GM19025 (cell line): Measurements from ENCODE around the gene TPSB2.
"Not testable (repeated sequence)": the region's sequence is repeated elsewhere in the genome, so short reads cannot be mapped to it uniquely, and the experiment has no call there.

ENCODE experiments used
- ATAC-seq: cut with Tn5 transposase; IDR thresholded peaks from one replicate; pipeline ENCODE4 v1.9.1; 2021; ENCODE audit warnings: mild to moderate bottlenecking, low read depth, moderate library complexity; ENCODE audit not compliant: unreplicated experiment

TPSB2 gene

DNA sequence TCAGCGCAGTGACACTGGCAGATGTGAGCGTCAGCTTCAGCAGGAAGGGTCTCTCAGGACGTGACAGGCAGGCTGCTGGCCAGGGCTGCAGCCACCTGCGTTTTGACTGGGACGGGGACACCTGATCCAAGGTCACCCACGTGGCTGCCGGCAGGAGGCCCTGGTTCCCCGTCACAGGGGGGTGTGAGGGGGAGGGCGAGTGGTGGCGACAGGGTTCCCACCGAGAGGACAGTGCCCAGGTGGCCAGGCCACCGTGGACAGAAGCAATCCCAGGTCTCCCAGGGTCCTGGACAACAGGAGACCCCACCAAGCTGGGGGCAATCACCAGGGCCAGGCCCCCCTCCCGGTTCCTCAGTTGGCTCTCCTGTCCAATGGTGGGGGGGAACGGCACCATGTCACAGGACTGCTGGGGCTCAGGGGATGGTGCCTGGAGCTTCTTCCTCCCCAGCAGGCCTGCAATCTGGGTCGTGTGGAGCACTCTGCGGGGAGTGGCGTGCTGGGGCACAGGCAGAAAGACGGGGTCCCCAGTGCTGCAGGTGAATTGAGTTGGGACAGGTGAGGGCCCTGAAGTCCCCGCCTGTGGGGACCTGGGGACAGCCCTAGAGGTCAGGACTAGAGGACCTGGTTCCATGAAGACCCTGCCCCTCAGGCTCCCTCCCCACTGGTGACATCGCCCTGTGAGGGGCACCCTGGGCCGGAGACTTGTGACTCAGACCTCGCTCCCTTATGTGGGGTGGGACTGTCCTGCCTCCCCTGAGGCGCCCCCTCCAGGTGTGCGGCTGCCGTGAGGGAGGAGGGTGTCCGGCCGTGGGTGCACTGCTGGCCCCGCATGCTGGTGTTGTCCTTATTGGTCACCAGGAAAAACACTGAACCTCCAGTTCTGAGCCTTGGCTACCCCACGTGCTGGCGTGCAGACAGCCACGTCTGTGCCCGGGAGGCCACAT, 14.2 kb upstream of the TPSB2 start:
- not testable (repeated sequence) for ATAC-seq

DNA sequence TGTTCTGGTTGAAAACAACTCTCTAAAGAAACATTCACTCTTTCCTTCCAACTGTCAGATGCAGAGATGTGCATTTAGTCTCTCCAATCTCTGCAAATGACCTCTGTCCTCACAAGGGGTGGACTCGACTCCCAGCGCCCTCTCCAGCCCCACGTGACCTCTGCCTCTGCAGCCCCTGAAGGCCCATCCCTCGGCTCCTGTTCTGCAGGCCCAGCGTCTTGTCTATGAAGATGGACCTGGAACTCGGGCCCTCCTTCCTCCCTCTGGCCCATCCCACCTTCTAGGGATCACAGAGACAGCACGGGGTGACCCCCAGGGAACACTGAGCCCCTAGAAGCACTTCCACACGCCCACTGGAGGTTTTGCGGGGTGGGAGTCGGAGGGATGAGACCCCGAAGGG, 13.4 kb upstream of the TPSB2 start:
- not testable (repeated sequence) for ATAC-seq

DNA sequence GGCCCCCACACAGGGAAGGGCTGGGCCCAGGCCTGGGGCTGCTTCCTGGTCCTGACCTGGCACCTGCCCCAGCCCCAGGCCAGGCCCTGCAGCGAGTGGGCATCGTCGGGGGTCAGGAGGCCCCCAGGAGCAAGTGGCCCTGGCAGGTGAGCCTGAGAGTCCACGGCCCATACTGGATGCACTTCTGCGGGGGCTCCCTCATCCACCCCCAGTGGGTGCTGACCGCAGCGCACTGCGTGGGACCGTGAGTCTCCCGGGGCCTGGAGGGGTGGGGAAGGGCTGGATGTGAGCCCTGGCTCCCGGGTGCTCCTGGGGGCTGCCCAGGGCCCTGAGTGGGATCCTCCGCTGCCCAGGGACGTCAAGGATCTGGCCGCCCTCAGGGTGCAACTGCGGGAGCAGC, 11.1 kb upstream of the TPSB2 start:
- not testable (repeated sequence) for ATAC-seq

DNA sequence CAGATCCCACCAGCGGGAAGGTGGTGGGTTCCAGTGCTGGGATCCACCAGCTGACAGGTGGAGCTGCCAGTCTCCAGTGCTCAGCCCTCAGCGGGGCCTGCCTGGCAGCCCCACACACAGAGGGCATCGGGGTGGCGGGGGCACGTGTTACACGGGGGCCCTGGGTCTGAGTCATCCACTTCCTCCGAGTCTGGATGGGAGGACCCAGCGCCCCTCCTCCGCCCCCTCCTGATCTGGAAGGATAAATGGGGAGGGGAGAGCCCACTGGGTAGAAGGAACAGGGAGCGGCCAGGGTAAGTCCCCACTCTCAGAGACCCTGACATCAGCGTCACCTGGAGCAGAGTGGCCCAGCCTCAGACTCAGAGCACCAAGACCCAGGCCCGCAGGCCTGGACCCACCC, 10.5 kb upstream of the TPSB2 start, which contains the start of gene TPSAB1:
Gene TPSAB1, plus strand, starts transcription at position 270 of the 400 bp plus-strand sequence. CDS start 234 bp downstream, outside the sequence.
- not testable (repeated sequence) for ATAC-seq

DNA sequence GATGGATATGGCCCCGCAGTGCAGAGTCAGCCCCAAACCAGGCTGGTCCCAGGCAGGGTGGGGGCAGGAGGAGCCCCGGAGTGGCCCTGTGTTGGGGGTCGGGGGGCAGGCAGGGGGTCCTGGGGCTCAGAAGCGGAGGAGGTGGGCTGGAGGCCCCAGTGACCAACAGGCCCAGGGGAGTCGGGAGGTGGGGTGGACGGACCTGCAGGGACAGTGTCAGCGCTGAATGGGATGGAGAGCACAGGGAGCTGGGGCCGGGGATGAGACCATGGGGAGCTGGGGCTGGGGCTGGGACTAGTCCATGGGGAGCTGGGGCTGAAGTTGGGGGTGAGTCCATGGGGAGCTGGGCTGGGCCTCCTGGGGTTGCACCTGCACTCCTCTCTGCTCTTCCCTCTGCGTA, 9.6 kb upstream of the TPSB2 start:
- not testable (repeated sequence) for ATAC-seq

DNA sequence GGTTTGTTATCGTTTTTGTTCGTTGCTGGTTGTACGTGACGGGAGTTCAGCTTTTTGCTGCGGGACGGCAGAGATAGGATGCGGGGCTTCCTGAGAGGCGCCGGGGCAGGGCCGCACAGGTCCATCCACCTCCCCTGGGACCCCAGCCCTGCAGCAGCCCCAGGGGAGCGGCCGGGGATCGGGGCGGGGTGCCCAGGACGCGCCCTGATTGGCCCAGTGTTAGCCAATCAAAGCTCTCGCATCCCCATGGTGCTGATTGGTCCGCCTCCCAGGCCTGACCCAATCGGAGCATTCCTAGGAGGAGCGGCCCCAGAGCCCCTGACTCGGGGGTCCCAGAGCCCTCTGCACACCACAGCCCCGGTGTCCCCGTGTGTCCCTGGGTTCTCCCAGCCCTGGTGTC, 8.9 kb upstream of the TPSB2 start:
- ATAC-seq = not testable (repeated sequence)

DNA sequence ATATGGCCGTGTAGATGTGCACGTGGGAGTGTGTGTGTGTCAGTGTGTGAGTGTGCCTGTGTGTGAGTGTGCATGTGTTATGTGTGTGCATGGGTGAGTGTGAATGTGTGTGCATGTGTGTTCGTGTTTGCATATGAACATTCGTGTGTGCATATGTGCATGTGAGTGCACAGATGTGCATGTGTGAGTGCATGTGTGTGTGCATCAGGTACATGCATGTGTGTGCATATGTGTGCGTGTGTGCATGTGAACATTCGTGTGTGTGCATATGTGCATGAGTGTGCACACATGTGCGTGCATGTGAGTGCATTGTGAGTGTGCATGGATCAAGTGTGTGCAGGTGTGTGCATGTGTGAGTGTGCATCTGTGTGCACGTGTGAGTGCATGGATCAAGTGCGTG, 8.0 kb upstream of the TPSB2 start:
- no peak for ATAC-seq

DNA sequence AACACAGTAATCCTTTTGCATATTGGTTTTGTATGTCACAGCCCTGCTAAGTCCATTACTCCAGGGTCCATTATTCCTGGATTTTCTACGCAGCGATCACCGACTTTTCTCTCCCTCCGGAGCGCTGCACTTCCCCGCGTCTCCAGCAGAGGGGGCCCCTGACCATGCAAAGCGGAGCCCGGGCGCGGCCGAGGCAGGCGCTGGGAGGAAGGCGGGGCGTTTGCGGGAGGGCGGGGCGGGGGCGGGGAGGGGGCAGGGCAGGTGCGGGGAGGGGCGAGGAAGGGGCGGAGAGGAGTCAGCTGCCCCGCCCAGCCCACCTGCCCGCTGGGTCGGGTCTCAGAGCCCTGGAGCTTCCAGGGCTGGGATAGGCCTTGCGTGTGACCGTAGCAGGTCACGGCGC, 6.7 kb upstream of the TPSB2 start:
- not testable (repeated sequence) for ATAC-seq

DNA sequence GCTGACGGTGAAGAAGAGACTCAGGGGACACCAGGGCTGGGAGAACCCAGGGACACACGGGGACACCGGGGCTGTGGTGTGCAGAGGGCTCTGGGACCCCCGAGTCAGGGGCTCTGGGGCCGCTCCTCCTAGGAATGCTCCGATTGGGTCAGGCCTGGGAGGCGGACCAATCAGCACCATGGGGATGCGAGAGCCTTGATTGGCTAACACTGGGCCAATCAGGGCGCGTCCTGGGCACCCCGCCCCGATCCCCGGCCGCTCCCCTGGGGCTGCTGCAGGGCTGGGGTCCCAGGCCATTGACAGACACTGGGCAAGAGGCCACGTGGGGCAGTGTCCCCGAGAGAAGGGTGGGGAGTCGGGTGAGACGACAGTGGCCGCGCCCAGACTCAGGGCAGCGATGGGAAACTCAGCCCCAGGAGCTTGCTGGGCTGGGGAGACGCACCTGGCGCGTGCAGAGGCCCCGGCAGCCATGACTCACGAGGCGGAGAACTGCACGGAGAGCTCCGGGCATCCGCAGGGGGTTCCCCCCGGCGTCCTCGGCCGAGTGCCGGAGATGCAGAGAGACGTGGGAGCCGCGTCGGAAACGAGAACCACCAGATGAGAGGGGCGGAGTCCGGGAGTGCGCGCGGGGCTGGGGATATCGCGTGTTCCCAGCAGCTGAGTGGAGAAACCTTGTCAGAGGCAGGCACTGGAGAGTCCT, 2.2 kb upstream of the TPSB2 start:
- not testable (repeated sequence) for ATAC-seq

DNA sequence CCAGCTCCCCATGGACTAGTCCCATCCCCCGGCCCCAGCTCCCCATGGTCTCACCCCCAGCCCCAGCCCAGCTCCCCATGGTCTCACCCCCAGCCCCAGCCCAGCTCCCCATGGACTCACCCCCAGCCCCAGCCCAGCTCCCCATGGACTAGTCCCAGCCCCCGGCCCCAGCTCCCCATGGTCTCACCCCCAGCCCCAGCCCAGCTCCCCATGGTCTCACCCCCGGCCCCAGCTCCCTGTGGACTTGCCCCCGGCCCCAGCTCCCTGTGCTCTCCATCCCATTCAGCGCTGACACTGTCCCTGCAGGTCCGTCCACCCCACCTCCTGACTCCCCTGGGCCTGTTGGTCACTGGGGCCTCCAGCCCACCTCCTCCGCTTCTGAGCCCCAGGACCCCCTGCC, 1.3 kb upstream of the TPSB2 start:
- ATAC-seq = not testable (repeated sequence)

DNA sequence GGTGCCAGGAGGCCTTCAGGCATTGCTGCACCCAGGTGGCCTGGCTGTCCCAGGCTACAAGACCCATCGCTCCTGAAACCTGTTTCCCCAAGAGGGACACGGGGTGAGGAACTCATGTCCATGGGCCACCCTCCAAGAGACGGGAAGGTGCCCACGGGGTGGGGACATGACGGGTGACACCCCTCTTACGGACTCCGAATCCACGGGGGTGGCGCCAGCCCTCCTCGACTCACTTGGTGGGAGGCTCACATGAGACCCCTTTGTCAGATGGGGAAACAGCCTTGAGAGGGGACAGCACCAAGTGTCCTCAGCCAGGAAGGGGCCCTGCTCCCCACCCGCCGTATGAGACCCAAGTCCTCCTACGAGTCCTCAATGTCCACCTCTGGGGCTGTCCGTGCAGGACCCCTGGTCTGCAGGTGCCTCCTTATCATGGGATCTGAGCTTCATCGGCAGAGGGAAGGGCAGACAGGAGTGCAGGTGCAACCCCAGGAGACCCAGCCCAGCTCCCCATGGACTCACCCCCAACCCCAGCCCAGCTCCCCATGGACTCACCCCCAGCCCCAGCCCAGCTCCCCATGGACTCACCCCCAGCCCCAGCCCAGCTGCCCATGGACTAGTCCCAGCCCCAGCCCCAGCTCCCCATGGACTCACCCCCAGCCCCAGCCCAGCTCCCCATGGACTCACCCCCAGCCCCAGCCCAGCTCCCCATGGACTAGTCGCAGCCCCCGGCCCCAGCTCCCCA, 658 bp upstream of the TPSB2 start:
- not testable (repeated sequence) for ATAC-seq

DNA sequence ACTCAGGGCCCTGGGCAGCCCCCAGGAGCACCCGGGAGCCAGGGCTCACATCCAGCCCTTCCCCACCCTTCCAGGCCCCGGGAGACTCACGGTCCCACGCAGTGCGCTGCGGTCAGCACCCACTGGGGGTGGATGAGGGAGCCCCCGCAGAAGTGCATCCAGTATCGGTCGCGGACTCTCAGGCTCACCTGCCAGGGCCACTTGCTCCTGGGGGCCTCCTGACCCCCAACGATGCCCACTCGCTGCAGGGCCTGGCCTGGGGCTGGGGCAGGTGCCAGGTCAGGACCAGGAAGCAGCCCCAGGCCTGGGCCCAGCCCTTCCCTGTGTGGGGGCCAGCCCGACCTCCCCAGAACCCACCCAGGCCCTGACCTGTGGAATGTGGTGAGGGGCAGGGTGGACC, 508 bp downstream of the TPSB2 start:
- ATAC-seq = not testable (repeated sequence)

DNA sequence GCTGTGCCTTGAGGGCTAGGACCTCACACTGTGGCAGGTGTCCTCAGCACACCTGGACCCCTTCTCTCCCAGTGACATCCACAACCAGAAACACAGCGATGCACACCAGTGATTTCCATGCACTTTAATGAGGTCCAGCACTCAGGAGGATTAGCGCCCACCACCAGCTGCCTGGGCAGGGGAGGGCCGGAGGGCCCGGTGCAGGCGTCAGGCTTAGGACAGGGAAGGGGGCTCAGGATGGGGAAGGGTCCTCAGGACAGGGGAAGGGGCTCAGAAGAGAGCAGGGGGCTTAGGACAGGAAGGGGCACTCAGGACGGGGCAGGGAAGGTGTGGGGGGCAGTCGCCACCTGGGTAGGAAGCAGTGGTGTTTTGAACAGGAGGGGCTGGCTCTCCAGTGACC, 1.8 kb downstream of the TPSB2 start:
- not testable (repeated sequence) for ATAC-seq

DNA sequence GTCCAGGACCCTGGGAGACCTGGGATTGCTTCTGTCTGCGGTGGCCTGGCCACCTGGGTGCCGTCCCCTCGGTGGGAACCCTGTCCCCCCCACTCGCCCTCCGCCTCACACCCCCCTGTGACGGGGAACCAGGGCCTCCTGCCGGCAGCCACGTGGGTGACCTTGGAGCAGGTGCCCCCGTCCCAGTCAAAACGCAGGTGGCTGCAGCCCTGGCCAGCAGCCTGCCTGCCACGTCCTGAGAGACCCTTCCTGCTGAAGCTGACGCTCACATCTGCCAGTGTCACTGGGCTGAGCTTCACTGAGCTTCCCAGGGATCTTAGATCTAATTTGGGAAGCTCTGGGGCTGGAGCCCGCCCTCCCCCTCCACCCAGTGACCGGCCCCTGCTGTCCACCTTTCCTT, 3.3 kb downstream of the TPSB2 start:
- ATAC-seq = not testable (repeated sequence)

DNA sequence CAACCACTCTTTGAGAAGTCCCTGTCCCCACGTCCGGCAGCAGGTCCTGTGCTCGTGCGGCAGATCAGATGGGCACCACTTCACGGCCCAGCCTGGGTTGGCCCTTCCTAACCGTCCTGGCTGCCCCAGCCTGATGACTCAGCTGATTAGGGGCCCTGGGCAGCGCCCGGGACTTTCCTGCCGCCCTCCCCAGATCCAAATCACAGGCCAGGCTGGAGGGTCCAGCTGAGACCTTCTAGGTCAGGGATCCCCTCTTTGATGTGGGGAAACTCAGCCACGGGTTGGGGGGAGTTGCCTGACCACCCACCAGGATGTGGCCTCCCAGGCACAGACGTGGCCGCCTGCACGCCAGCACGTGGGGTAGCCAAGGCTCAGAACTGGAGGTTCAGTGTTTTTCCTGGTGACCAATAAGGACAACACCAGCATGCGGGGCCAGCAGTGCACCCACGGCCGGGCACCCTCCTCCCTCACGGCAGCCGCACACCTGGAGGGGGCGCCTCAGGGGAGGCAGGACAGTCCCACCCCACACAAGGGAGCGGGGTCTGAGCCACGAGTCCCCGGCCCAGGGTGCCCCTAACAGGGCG, 4.2 kb downstream of the TPSB2 start:
- not testable (repeated sequence) for ATAC-seq

DNA sequence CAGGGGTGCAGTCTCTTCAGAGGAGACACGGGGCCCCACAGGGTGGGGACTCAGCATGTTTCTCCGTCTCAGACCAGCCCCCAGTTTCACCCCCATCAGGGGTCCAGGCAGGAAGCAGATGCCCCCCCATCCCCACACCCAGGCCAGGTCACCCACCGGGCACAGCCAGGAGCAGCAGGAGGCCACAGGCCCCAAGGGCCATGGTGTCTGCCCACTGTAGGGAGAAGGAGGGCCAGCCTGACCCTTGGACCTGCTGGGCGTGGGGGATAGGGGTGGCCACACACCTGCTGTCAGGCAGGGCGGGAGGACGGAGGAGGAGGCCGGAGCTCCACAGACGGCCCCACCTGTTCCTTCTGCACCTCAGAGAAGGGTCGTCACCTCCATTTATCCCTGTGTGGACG, 4.9 kb downstream of the TPSB2 start, which contains the start of gene TPSG1:
Gene TPSG1, minus strand, starts transcription at position 218 of the 401 bp plus-strand sequence. Its CDS starts 16 bp downstream, at position 202.
- ATAC-seq = no peak

DNA sequence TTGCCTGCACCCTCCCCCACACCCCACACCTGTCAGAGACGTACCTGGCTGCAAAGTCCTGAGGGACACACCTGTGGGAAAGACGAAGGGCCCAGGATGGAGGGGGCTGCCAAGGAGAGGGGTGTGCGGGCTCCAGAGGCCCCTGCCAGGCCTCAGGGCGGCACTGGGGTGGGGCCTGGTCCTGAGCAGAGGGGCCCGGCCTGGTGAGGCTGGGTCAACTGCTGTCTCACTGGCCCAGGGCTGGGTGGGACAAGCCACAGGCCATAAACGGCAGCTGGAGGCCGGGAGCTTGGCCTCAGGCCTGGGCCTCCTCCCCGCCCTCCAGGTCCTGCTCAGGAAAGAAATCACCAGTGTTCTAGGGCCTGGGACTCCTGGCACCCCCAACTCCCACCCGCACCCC, 5.4 kb downstream of the TPSB2 start:
- ATAC-seq = no peak

DNA sequence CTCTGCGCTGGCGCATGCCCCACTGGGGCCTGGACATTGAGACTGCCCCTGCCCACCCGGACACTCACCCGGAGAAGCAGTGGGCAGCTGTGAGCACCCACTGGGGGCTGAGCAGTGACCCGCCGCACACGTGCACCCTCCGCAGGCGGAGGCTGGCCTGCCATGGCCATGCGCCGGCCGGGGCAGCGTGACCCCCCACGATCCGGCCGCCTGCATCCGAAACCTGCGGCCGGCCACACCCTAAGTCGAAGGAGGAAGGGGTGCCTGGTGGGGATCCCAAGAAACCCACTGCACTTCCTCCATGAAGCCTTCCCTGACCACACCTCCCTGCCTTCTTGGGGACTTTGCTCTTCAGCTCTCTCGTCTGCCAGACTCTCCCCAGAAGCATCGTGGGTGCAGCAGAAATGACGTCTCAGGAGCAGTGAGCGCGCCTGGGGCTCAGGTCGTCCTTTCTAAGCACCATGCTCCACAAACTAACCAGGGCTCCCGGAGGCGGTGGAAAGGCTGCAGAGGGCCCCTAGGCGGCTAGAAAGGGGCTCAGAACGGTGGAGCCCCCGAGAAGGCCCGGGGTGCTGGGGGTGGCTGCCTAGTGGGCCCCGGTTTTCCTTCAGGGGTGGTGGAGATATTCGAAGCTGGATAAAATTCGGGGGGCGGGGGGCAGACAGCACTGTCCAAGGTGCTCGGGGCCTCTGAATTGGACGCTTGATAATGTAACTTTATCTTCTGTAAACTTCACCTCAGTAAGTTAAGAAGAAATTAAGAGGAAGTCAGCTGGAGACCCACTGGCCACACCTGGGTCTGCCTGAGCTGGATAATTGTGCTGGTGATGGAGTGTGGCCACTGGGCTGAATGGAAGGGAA, 6.4 kb downstream of the TPSB2 start:
- ATAC-seq = no peak
